HUES48 (cell line): Measurements from ENCODE around the gene RAB11A.

ENCODE experiments used
- H3K27ac ChIP-seq: one replicate; pipeline ENCODE4 v1.7.0; 2013; ENCODE audit warnings: low read depth, low read length, inconsistent platforms
- H3K27me3 ChIP-seq: 2 replicates; pipeline ENCODE4 v1.6.1; 2013; ENCODE audit warnings: mild to moderate bottlenecking, low read length; ENCODE audit not compliant: control insufficient read depth, insufficient read depth
- H3K36me3 ChIP-seq: 2 replicates; pipeline ENCODE4 v1.6.1; 2013; ENCODE audit warnings: low read length; ENCODE audit not compliant: control insufficient read depth, insufficient read depth
- H3K4me1 ChIP-seq: 2 replicates; pipeline ENCODE4 v1.6.1; 2013; ENCODE audit warnings: mild to moderate bottlenecking, low read length; ENCODE audit not compliant: control insufficient read depth, insufficient read depth
- H3K4me3 ChIP-seq: 2 replicates; pipeline ENCODE4 v1.5.1; 2013; ENCODE audit warnings: mild to moderate bottlenecking, low read depth, low read length
- H3K9ac ChIP-seq: 2 replicates; pipeline ENCODE4 v1.6.1; 2013; ENCODE audit warnings: mild to moderate bottlenecking, low read depth, low read length, moderate library complexity
- H3K9me3 ChIP-seq: 2 replicates; pipeline ENCODE4 v1.6.1; 2013; ENCODE audit warnings: low read length; ENCODE audit not compliant: control insufficient read depth, insufficient read depth

RAB11A gene

GRCh38 chr15:65926459-65926858 lies 57.2 kb downstream of the RAB11A start:
- peak overlapping the region; percentile 23 for H3K27ac ChIP-seq
- H3K27me3 ChIP-seq = no peaks in the 10 kb centered on the region
- H3K9me3 ChIP-seq = no peaks in the 10 kb centered on the region
- H3K9ac ChIP-seq = no peak overlapping the region
- H3K36me3 ChIP-seq = no peaks in the 10 kb centered on the region
- H3K4me1 ChIP-seq = no peaks in the 10 kb centered on the region; the same call in 1 of the 2 replicates
- H3K4me3 ChIP-seq = no peak overlapping the region

- Histone ChIP-seq H3K9ac (no peak overlapping the region), H3K9me3 (no peaks in the 10 kb centered on the region), H3K4me1 (no peaks in the 10 kb centered on the region; the same call in 1 of the 2 replicates), H3K27ac (peak overlapping the region; percentile 23), H3K4me3 (no peak overlapping the region), H3K36me3 (no peaks in the 10 kb centered on the region), H3K27me3 (no peaks in the 10 kb centered on the region)
Observed at GRCh38 chr15:65926899-65927298, 57.6 kb downstream of the RAB11A start.

- Histone ChIP-seq H3K4me1 (no peaks in the 10 kb centered on the region; the same call in 1 of the 2 replicates), H3K27me3 (no peaks in the 10 kb centered on the region), H3K4me3 (no peak overlapping the region), H3K9ac (no peak overlapping the region), H3K9me3 (no peaks in the 10 kb centered on the region), H3K36me3 (no peaks in the 10 kb centered on the region), H3K27ac (no peak overlapping the region)
Observed at GRCh38 chr15:65927545-65927944, 58.3 kb downstream of the RAB11A start.

- Histone ChIP-seq H3K4me3 (no peak overlapping the region), H3K36me3 (no peaks in the 10 kb centered on the region), H3K9ac (no peak overlapping the region), H3K27ac (no peak overlapping the region), H3K4me1 (no peaks in the 10 kb centered on the region; the same call in 1 of the 2 replicates), H3K9me3 (no peaks in the 10 kb centered on the region), H3K27me3 (no peaks in the 10 kb centered on the region)
Observed at GRCh38 chr15:65929573-65929972, 60.3 kb downstream of the RAB11A start.

- Histone ChIP-seq H3K9me3 (no peaks in the 10 kb centered on the region), H3K4me1 (no peaks in the 10 kb centered on the region; the same call in 1 of the 2 replicates), H3K27ac (no peak overlapping the region), H3K4me3 (no peak overlapping the region), H3K36me3 (no peaks in the 10 kb centered on the region), H3K9ac (no peak overlapping the region), H3K27me3 (no peaks in the 10 kb centered on the region)
Observed at GRCh38 chr15:65930134-65930533, 60.8 kb downstream of the RAB11A start.

- Histone ChIP-seq H3K9ac (no peak overlapping the region), H3K9me3 (no peaks in the 10 kb centered on the region), H3K36me3 (no peaks in the 10 kb centered on the region), H3K27ac (no peak overlapping the region), H3K4me3 (no peak overlapping the region), H3K4me1 (no peaks in the 10 kb centered on the region; the same call in 1 of the 2 replicates), H3K27me3 (no peaks in the 10 kb centered on the region)
Observed at GRCh38 chr15:65931221-65931620, 61.9 kb downstream of the RAB11A start.

GRCh38 chr15:65935391-65935790 lies 66.1 kb downstream of the RAB11A start:
- Histone ChIP-seq H3K4me3 (no peak overlapping the region), H3K27me3 (no peaks in the 10 kb centered on the region), H3K36me3 (no peaks in the 10 kb centered on the region), H3K9me3 (no peaks in the 10 kb centered on the region), H3K4me1 (no peaks in the 10 kb centered on the region), H3K9ac (no peak overlapping the region), H3K27ac (no peak overlapping the region)

- no peaks in the 10 kb centered on the region for H3K4me1 ChIP-seq
- no peak overlapping the region for H3K27ac ChIP-seq
- H3K9ac ChIP-seq = no peak overlapping the region
- H3K9me3 ChIP-seq = no peaks in the 10 kb centered on the region
- H3K36me3 ChIP-seq = no peaks in the 10 kb centered on the region
- no peaks in the 10 kb centered on the region for H3K27me3 ChIP-seq
- H3K4me3 ChIP-seq = no peak overlapping the region
Observed at GRCh38 chr15:65936282-65936681, 67.0 kb downstream of the RAB11A start.

- Histone ChIP-seq H3K9ac (no peak overlapping the region), H3K27me3 (no peaks in the 10 kb centered on the region), H3K36me3 (no peaks in the 10 kb centered on the region), H3K27ac (no peak overlapping the region), H3K4me1 (no peaks in the 10 kb centered on the region), H3K4me3 (no peak overlapping the region), H3K9me3 (no peaks in the 10 kb centered on the region)
Observed at GRCh38 chr15:65937054-65937453, 67.8 kb downstream of the RAB11A start.

GRCh38 chr15:65937476-65937875 lies 68.2 kb downstream of the RAB11A start:
- no peaks in the 10 kb centered on the region for H3K27me3 ChIP-seq
- no peaks in the 10 kb centered on the region for H3K4me1 ChIP-seq
- no peak overlapping the region for H3K4me3 ChIP-seq
- no peak overlapping the region for H3K27ac ChIP-seq
- no peaks in the 10 kb centered on the region for H3K36me3 ChIP-seq
- H3K9me3 ChIP-seq = no peaks in the 10 kb centered on the region
- no peak overlapping the region for H3K9ac ChIP-seq

GRCh38 chr15:65938604-65939003 lies 69.3 kb downstream of the RAB11A start:
- Histone ChIP-seq H3K4me3 (no peak overlapping the region), H3K27me3 (no peaks in the 10 kb centered on the region), H3K9ac (no peak overlapping the region), H3K9me3 (no peaks in the 10 kb centered on the region), H3K4me1 (no peaks in the 10 kb centered on the region), H3K27ac (no peak overlapping the region), H3K36me3 (no peaks in the 10 kb centered on the region)
